Embryonic facial prominence (tissue), 1 donor: ENCODE data around the gene RPL15.
"Not testable (repeated sequence)": the region's sequence is repeated elsewhere in the genome, so short reads cannot be mapped to it uniquely, and the experiment has no call there.

ENCODE experiments used
- DNase-seq: peaks from one replicate; pipeline ENCODE4 v3.0.0-alpha.2; 2016; ENCODE audit errors: extremely low spot score

The RPL15 gene

GRCh38 chr3:23889386-23889785 is 27.5 kb upstream of the RPL15 start:
- no peak for DNase-seq

DNA sequence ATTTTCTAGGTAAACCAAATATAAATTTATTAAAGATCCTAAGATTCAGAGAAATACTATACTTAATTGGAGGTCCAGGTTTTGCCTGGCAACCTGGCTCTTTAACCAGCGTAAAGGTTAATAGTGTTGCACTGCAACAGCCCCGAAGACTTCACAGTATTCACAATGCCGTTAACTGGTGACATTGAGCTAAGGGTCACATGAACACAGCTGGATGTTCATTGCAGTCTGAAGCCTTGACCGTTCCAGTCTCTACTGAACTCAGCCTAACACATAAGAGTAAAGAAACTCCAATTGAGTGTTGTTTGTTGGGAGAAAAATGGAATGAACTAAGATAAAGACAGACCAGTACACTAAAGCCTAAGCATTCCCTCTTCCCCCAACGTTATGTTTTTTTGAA is 27.0 kb upstream of the RPL15 start:
- DNase-seq: no peak

DNA sequence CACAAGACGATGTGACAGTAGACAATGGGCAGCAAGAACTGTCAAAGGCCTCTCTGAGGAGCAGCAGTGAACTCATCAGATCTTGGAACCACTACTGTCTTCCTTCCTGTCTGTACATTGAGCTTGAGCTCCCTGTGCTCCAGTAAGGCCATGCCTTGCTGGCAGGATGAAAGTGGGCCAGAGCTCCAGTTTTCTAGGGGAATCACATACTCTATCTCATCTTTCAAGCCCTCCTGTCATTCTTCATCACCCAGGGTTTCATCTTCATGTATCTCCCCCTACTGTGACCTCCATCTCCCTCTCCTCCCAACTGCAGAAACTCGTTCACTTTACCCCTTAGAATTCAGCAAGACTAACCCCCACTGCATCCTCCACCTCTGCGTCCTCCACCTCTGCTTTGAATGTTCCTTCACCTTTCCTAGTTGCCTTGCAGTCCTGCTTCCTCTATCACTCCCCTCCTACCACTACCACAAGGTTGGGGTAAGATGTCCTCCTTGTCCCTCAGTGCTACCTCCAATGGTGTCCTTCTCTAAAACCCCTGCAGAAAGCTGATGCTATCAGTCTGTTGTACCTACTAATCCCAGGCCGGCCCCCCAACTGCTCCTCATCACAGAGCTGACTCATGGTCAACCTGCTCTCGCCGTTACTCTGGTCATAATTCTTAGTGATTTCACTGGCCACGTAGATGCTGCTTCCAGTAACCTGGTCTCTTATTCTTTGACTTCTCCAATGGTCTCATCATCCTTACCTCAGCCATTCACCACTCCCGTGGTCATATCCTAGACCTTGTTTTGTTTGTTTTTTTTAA is 22.5 kb upstream of the RPL15 start:
- no peak for DNase-seq

DNA sequence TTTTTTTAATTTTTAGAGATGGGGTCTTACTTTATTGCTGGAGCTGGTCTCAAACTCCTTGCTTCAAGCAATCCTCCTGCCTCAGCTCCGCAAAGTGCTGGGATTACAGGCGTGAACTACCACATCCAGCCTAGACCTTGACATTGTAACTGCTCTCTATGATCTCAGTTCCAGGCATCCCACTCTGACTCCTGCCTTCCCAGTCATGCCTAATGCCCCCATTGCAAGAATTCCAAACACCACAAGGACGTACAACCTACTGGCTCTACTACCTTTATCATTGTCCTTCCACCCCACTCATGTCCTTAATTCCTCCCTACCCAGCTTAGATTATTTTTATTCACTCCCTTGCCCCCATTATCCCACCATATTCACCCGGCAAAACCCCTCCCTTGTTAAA is 21.8 kb upstream of the RPL15 start:
- DNase-seq: no peak

GRCh38 chr3:23900744-23901143 is 16.2 kb upstream of the RPL15 start:
- no peak for DNase-seq

DNA sequence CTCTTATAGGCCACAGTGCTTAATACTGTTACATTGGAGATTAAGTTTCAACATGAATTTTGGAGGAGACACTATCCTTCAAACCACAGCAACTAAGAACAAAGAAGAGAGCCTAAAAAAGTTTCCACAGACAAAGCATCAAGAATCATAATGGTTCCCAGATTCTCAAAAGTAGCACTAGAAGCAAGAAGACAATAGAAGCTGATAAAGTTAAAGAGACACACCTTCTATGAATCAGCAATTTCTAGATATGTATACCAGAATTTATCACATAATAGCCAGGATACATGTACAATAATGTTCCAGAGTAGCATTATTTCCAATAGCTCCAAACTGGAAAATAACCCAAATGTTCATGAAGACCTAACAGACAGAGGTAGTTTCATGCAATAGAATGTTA is 12.4 kb upstream of the RPL15 start:
- no peak for DNase-seq

DNA sequence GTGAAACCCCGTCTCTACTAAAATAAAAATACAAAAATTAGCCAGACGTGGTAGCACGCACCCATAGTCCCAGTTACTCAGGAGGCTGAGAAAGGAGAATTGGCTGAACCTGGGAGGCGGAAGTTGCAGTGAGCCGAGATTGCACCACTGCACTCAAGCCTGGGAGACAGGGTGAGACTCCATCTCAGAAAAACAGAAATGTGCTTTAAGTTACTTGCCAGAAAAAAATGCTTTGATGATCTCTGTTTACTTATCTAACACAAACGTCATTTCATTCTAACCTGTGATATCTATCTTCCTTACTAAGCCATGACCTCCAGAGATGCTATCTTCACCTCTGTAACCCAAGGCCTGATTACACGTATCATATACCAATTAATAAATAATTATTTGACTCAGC is 7.6 kb upstream of the RPL15 start:
- DNase-seq: no peak

GRCh38 chr3:23911397-23911796 is 5.5 kb upstream of the RPL15 start:
- DNase-seq: no peak

DNA sequence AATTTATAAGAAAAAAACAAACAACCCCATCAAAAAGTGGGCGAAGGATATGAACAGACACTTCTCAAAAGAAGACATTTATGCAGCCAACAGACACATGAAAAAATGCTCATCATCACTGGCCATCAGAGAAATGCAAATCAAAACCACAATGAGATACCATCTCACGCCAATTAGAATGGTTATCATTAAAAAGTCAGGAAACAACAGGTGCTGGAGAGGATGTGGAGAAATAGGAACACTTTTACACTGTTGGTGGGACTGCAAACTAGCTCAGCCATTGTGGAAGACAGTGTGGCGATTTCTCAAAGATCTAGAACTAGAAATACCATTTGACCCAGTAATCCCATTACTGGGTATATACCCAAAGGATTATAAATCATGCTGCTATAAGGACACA is 4.6 kb upstream of the RPL15 start:
- DNase-seq: not testable (repeated sequence)

DNA sequence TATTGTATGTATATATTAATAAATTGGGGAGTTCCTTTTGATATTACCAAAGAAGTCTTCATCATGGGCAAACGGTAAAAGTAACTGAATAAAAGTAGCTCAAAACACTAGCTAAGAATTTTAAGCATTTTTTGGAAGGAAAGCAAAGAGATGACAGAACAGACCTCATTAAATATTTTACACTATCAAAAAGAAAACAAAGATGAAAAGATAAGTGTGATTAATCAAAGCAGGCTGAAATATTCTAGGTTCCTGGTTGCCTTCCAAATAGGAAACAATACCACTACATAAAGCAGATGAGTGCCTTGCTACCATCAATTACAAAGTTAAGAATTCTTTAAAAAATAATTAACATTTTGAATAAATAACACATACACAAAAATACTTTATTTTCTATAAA is 3.8 kb upstream of the RPL15 start:
- DNase-seq: no peak

DNA sequence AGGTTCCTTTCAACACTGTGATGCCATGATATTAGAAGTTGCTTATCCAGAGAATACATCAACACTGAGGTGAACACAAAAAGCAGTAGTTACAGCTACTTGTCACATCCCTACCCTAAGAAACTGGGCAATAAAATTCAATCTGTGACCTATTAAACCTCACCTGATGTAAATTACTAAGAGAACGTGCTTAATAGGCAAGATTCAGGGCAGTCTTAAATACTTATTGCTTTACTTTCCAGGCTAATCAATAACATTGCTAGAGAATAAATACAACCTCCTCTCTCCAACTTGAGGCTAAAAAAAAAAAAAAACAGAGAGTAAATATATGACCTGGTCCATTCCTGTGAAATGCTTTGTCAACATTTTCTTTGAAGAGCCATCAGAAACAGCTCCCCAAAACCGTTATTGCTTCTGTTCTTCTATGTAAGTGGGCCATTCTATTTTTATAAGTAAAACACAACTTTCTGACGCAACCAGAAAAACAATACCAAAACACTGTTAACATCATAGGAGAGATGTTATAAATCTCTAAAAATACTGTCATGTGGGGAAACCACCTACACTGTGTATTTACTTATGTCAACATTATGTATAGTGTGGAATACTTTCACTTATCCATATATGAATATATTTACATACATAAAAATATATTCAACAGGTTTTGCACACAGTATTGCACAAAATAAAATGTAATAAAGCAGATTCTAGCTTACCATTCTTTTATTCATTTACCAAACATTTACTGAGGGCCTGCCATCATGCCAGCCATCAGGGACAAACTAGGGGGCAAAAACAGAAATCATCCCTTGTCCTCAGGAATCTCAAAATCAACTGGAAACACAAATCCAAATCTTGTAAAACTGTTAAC is 2.8 kb upstream of the RPL15 start:
- DNase-seq: no peak

GRCh38 chr3:23915537-23916108 is 1.3 kb upstream of the RPL15 start:
- no peak for DNase-seq

GRCh38 chr3:23916152-23916885 is 613 bp upstream of the RPL15 start:
- DNase-seq: no peak

DNA sequence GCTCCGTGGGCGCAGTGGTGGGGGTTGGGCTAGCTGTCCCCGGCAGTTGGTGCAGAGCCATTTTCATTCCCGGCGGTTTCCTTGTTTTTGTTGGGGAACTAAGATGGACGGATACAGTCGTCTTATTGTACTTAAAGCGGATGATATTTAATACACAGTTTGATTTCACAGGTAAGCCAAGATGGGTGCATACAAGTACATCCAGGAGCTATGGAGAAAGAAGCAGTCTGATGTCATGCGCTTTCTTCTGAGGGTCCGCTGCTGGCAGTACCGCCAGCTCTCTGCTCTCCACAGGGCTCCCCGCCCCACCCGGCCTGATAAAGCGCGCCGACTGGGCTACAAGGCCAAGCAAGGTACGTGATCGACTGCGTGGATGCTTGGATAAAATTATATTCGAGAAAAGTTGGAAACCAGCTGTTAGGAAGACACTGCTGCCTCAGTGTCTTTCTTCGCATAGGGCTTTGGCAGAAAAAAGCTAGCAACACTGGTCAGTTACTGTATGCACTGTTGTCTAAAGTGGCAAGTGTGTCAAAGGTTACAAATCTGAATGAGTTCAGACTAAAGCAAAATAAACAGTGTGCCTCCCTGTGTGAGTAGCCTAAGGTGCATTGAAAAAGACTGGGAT is 859 bp downstream of the RPL15 start:
- DNase-seq: not testable (repeated sequence)

GRCh38 chr3:23918331-23918730 is 1.4 kb downstream of the RPL15 start:
- not testable (repeated sequence) for DNase-seq

DNA sequence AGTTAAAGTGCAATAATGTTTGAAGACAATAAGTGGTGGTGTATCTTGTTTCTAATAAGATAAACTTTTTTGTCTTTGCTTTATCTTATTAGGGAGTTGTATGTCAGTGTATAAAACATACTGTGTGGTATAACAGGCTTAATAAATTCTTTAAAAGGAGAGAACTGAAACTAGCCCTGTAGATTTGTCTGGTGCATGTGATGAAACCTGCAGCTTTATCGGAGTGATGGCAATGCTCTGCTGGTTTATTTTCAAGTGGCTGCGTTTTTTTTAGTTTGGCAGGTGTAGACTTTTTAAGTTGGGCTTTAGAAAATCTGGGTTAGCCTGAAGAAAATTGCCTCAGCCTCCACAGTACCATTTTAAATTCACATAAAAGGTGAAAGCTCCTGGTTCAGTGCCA is 2.7 kb downstream of the RPL15 start:
- DNase-seq: no peak

- DNase-seq: no peak
Measured at GRCh38 chr3:23920151-23920655, 3.3 kb downstream of the RPL15 start.

GRCh38 chr3:23921052-23921511 is 4.2 kb downstream of the RPL15 start:
- no peak for DNase-seq

DNA sequence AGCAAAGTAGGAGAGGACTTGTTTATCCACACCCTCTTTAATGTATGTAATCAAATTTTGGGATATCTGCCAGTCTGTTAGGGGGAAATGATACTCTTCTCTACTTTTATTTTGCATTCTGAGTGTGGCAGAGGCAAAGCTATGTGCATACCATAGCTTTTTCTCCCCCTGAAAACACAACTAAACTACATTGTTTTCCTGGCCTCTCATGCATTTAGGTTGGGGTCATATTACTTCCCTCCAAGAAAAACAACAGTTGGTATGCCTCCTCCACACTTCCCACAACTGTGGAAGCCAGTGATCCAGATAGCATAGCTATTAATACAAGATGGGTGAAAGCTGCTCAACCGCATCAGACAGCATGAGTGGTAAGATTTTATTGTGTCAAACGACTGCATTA is 6.9 kb downstream of the RPL15 start:
- no peak for DNase-seq

DNA sequence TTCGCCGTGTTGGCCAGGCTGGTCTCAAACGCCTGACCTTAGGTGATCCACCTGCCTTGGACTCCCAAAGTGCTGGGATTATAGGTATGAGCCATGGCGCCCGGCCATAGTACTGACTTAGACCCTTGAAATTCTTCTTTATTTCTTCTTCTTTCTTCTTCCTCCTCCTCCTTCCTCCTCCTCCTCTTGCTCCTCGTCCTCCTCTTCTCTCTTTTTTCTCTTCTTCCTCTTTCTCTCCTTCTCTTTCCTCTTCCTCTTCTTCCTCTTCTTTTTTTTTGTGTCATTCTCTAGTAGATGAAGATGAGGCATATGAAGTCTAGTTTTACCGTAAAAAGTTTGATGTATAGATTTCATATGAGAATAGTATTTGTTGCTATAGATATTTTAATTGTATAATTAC is 9.3 kb downstream of the RPL15 start:
- no peak for DNase-seq

GRCh38 chr3:23926736-23927135 is 9.8 kb downstream of the RPL15 start:
- no peak for DNase-seq
